HG03460 (cell line): ENCODE results near the gene PLA2G2E.

Experiments used
- ATAC-seq: cut with Tn5 transposase; IDR thresholded peaks from one replicate; pipeline ENCODE4 v1.9.1; 2021; ENCODE audit not compliant: unreplicated experiment

PLA2G2E gene, protein sequence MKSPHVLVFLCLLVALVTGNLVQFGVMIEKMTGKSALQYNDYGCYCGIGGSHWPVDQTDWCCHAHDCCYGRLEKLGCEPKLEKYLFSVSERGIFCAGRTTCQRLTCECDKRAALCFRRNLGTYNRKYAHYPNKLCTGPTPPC

GRCh38 chr1:19923137-19923952 lies at the start of gene PLA2G2E:
Gene PLA2G2E, minus strand, starts transcription at chr1:19923617. Its CDS starts 58 bp downstream, at chr1:19923559.
- ATAC-seq: no peak

- no peak for ATAC-seq
Measured at GRCh38 chr1:19971664-19972063, 48.2 kb upstream of the PLA2G2E start.

GRCh38 chr1:19969898-19970660 lies 46.7 kb upstream of the PLA2G2E start:
- ATAC-seq: no peak

DNA sequence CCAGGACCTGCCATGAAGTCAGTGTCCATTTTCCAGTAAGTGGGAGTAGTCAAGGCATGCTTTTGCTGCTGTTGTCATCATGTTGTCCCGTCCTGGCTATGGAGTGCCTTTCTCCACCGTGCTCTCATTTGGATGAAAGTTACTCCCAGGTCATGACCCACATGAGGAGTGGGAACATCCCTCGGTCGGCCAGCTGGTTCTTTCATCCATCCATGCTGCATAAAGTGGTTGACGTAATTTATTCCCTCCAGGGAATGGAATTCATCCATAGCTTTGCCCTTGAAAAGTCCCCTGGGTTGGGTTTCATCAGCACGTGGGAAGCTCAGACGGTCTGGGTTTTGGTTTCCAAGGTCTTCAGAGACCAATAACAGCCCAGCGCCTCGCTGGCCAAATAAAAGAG lies 44.4 kb upstream of the PLA2G2E start:
- ATAC-seq: no peak

DNA sequence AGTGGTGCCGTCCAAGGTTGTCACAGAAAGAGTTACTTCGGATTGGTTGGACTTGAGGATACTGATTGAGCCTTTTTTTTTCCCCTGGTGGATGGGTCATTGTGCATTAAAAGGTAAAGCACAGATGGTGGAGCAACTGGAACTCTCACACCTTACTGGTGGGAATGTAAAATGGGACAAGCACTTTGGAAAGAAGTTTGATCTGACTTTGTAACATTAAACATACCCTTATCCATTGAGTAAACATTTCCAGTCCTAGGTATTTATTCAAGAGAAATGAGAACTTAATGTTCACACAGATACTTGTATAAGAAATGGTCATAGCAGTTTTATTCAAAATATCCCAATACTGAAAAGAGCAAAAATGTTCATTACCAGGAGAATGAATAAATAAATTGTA lies 41.1 kb upstream of the PLA2G2E start:
- ATAC-seq: no peak

DNA sequence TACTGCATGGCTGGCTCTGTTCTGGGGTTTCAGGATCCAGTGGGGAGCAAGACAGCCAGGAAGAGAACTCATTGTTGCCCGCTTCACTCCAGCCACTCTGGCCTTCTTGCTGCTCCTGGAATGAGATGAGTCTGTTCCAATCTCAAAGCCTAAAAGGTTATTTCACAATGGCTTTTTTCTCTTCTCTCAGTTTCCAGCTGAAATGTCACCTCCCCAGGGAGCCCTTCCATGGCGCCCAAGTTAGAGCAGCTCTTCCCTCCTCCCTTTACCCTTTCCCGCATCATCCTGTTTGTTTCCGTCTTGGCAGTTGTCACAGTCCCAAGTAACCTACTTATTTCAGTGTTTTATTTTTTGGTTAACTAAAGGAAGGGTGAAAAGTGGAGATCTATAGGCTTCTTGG lies 40.2 kb upstream of the PLA2G2E start:
- no peak for ATAC-seq

DNA sequence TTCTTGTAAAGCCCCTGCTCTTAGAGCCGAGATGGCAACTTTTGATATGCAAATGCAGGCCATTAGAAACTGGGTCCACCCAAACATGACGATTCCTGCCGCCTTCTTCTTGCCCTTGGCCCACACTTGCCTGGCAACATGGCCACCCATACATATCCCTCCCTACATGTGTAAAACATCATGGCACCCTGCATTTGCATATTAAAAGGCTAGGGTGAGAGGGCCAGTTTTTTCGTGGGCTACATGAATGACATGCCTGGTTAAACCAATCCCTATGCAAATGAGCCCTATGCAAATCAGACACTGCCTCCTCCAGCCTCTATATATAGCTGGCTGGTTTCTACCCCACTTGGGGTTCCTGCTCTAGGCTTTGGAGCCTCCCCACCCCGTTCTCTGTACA lies 37.2 kb upstream of the PLA2G2E start:
- no peak for ATAC-seq

DNA sequence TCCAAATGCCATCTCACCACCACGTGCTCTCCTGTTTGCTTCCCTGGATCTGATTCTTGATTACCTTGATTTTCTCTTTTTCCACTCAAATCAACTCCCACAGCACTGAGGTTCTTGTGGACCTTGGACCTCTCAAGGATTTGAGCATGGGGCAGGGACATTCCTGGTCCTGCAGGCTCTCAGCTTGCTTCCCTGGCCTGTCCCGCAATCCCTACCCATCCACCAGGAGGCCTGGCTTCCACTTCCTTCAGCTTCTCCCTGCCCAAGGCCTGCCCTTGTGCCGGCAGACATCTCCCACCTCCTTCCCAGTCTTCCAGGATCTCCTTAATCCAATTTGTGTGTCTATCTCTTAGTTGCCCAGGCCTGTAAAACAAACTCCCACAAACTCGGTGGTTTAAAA lies 34.4 kb upstream of the PLA2G2E start:
- ATAC-seq: no peak

GRCh38 chr1:19955534-19956170 lies 32.2 kb upstream of the PLA2G2E start:
- ATAC-seq: no peak

DNA sequence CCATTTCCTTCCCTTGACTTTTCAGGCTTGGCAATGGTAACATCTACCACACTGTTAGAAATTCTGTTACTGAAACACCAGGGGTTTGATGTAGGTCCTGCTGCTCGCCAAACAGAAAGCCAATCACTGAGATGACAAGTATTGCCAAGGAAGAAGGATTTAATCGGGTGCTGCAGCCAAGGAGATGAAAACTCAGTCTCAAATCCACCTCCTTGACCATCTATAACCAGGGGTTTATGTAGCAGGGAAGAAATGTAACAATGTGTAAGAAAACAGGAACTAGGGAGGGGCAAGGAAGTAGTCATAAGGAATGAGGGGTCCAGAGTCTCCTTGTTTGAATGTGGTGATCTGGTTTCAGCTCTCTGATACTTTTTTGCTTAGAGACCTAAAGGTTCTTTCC lies 30.6 kb upstream of the PLA2G2E start:
- no peak for ATAC-seq

- ATAC-seq: no peak
Measured at GRCh38 chr1:19949016-19949415, 25.6 kb upstream of the PLA2G2E start.

DNA sequence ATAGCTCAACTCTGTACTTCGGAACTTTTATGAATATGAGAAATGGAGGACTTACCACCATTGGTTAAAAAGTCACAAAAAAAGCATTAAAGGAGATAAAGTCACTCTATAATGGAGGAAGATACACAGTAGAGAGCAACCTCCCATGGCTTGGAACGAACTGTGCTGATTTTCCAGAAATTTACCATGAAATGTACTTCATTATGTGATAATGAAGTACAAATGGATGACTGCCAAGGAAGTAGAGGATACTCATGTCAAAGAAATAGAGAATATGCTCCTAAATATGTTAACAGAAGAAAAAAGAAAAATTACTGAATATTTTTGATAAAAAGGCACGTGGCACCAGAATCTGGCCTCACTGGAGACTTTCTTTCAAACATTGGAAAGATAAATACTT lies 23.6 kb upstream of the PLA2G2E start:
- no peak for ATAC-seq

DNA sequence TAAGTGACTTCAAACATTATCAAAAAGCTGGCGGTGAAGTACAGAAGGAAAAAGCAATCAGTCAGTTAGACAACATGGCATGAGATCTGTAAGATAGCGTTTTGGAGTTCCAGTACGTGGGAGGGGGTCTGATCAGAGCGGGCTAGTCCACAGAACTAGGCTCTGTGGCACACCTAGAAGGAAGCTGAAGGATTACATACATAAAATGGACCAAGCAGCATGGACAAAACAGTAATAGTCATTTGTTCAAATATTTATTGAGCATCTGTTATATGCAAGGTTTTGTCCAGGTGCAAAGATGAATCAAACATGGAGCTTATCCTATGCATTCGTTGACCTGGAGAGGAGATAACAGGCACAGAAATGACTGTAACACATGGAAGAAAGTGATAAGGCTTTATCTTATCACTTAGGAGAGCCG lies 22.9 kb upstream of the PLA2G2E start:
- no peak for ATAC-seq

GRCh38 chr1:19945914-19946313 lies 22.5 kb upstream of the PLA2G2E start:
- ATAC-seq: no peak

DNA sequence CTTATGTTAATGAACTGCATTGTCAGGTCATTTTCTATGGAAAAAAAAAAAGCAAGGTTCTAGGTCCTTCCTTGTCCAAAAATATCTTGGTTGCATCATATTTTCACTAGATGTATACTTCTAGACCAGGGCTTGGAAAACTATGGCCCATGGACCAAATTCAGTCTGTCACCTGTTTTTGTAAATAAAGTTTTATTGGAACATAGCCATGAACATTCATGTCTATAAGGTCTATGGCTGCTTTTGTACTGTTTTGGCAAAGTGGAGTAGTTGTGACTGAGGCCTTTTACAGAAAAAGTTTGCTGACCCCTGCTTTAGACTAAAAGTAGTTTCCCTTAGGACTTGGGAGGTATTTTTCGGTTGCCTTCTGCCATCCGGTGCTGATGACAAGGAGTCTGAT lies 19.2 kb upstream of the PLA2G2E start:
- no peak for ATAC-seq

- ATAC-seq: no peak
Measured at GRCh38 chr1:19942088-19942487, 18.7 kb upstream of the PLA2G2E start.

- ATAC-seq: no peak
Measured at GRCh38 chr1:19941206-19941568, 17.8 kb upstream of the PLA2G2E start.

DNA sequence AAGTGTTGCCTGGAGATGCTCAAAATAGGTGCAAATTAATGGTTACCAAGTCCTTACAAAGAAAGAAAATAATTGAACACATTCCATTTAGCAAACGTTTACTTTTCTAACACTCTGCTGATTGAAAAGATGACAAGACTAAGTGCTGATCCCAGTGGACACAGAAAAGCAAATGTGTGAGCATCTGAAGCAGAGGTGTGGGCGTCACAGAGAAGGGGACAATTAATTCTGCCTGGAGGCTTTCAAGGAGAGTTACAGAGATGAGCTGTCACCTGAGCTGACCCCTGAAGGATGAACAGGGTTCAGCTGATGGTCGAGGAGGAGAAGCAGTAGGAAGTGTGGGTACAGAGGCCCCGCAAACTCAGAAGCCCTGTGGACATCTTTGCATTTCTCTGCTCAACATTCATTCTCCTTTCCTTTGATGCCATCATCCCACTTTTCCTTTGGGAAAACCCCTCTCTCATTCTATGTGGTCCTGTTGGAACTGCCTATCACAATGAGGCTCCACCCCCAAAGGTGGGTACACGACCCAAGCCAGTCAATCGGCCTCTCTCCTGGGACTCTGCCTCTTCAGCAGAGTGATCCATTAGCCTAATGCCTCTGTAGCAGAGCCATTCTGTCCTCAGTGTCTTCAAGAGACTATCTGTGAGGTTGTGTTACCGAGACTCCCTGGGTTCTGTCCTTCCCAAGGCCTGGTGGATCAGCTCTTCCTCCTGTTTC lies 17.2 kb upstream of the PLA2G2E start:
- ATAC-seq: no peak

GRCh38 chr1:19938472-19938871 lies 15.1 kb upstream of the PLA2G2E start:
- no peak for ATAC-seq

DNA sequence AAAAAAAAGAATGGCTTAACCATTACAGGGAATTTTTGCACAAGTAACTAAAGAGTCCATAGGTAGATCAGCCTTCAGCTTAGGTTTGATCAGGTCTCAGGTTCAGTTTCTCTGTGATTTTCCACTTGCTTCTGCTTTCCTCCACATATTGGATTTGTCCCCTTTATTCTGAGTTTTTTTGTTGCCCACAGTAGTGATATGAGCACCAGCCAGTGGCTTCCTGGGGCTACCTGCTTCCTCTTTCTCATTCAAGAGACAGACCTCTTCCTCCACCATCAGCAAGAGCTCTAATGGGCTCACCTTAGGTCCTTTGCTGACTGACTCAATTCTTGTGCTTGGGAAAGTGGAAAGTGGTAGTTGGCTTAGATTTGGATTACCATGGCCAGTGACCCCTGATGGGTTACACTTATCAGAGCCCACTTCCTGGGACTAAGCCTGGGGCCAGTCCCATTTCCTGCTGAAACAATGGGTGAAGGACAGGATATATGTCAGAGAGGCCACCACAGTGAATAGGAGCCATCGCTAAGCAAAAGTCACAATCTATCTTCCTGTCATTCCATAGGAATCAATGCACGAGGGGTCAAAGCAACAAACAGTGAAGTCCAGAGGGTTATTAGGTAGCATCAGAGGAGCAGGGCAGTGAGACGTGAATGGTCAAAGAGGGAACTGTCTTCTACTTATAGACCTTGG lies 12.8 kb upstream of the PLA2G2E start:
- ATAC-seq: no peak
